HepG2 (cell line): ENCODE results near the gene RPLP2. TPM values are rescaled to one million over a fixed set of nuclear protein-coding genes. Genes with fewer than 3 reads are reported as not detected.

Source experiments
- EZH2 ChIP-seq: conservative IDR thresholded peaks from 2 replicates; pipeline ENCODE4 v1.6.1; 2012; ENCODE audit warnings: mild to moderate bottlenecking, low read depth, low read length, moderate library complexity
- IRF2 ChIP-seq: IDR thresholded peaks from 2 replicates; pipeline ENCODE4 v1.6.1; 2018; ENCODE audit warnings: missing genetic modification reagents, missing compliant biosample characterization
- MTA1 ChIP-seq: sonication (generic); formaldehyde crosslinking; IDR thresholded peaks from 2 replicates; pipeline ENCODE4 v1.4.0; 2020; ENCODE audit warnings: missing genetic modification reagents, mild to moderate bottlenecking, borderline replicate concordance
- POLR2G ChIP-seq: fragments of 200-400 bp; formaldehyde crosslinking; IDR thresholded peaks from 2 replicates; pipeline ENCODE4 v1.6.1; 2018; ENCODE audit warnings: mild to moderate bottlenecking, low read depth, low read length, moderate library complexity
- PPARG ChIP-seq: conservative IDR thresholded peaks from 2 replicates; pipeline ENCODE4 v1.6.1; 2016; ENCODE audit warnings: missing biosample characterization, missing genetic modification reagents
- THAP9 ChIP-seq: sonication (generic); formaldehyde crosslinking; IDR thresholded peaks from 2 replicates; pipeline ENCODE4; 2020; ENCODE audit warnings: missing genetic modification reagents, mild to moderate bottlenecking, borderline replicate concordance
- ZBTB38 ChIP-seq: sonication (generic); formaldehyde crosslinking; IDR thresholded peaks from 2 replicates; pipeline ENCODE4 v1.5.1; 2020; ENCODE audit warnings: mild to moderate bottlenecking, missing genetic modification reagents
- ZMAT3 ChIP-seq: sonication (generic); formaldehyde crosslinking; conservative IDR thresholded peaks from 2 replicates; pipeline ENCODE4 v1.7.0; 2021; ENCODE audit warnings: missing genetic modification reagents
- ZNF205 ChIP-seq: IDR thresholded peaks from 2 replicates; pipeline ENCODE4 v1.6.1; 2018; ENCODE audit warnings: missing biosample characterization, missing genetic modification reagents
- ZNF441 ChIP-seq: sonication (generic); formaldehyde crosslinking; IDR thresholded peaks from 2 replicates; pipeline ENCODE4 v1.7.0; 2021; ENCODE audit warnings: missing genetic modification reagents, borderline replicate concordance
- ZNF501 ChIP-seq: sonication (generic); formaldehyde crosslinking; IDR thresholded peaks from 2 replicates; pipeline ENCODE4 v1.5.1; 2020; ENCODE audit warnings: mild to moderate bottlenecking, moderate library complexity, missing genetic modification reagents
- ZNF639 ChIP-seq: conservative IDR thresholded peaks from 2 replicates; pipeline ENCODE4 v1.6.1; 2018; ENCODE audit warnings: missing genetic modification reagents
- ZNF788 ChIP-seq: sonication (generic); formaldehyde crosslinking; IDR thresholded peaks from 2 replicates; pipeline ENCODE4 v1.5.0; 2020; ENCODE audit warnings: mild to moderate bottlenecking, missing genetic modification reagents, borderline replicate concordance
- polyA plus RNA-seq, 8 experiments: library from polyadenylated mRNA; depleted of rRNA in 3 of 8; stranded (reverse) in 7 of 8; unstranded in 1 of 8; fragments of >200 nt; fragmentation: Illumina TruSeq in 4 of 8; extraction: Trizol in 4 of 8; gene quantifications; 2 replicates each; pipeline versions ENCODE4 v1.2.1 to v1.2.3, GENCODE V29; 2011 to 2016; ENCODE audit warnings: low read depth in 4 of 8, missing spikeins in 1 of 8, mixed read lengths in 1 of 8; ENCODE audit not compliant: insufficient read depth in 1 of 8
- total RNA-seq, 5 experiments: library from RNA; depleted of rRNA; stranded (reverse); fragments of >200 nt; fragmentation: Illumina TruSeq; extraction: Trizol; gene quantifications; 2 replicates each; pipeline ENCODE4 v1.2.3, GENCODE V29; 2016; ENCODE audit warnings: low read depth in 1 of 5
- TF ChIP-seq, protein P1 (sequence below): sonication (generic); formaldehyde crosslinking; IDR thresholded peaks from 2 replicates; pipeline ENCODE4 v1.9.0; 2021; ENCODE audit warnings: mild to moderate bottlenecking, missing genetic modification reagents
- TF ChIP-seq, protein P2 (sequence below): IDR thresholded peaks from 2 replicates; pipeline ENCODE4 v1.6.1; 2016; ENCODE audit warnings: missing compliant biosample characterization, missing genetic modification reagents, borderline replicate concordance

RPLP2 gene
- total and polyA plus RNA-seq, 2 of the 13 experiments (the other 11 are each of a cell fraction or from before 2014, with no cell fraction given), result 978 to 2,106 TPM

GRCh38 chr11:795634-796564 is 13.9 kb upstream of the RPLP2 start (continued):
- TF ChIP-seq ZNF639 (CRISPR knock-in tag) (no peak), POLR2G (no peak), MTA1 (CRISPR knock-in tag) (peak; percentile 2; the same call in 1 of the 2 replicates), PPARG (no peak), THAP9 (no peak), ZNF205 (CRISPR knock-in tag) (no peak), ZBTB38 (CRISPR knock-in tag) (no peak), ZNF441 (CRISPR knock-in tag) (no peak), EZH2 (no peak), ZMAT3 (CRISPR knock-in tag) (no peak), ZNF501 (CRISPR knock-in tag) (no peak), ZNF788 (peak; percentile 39; the same call in 1 of the 2 replicates), IRF2 (CRISPR knock-in tag) (peak; percentile 97)
- TF ChIP-seq, protein P1, sequence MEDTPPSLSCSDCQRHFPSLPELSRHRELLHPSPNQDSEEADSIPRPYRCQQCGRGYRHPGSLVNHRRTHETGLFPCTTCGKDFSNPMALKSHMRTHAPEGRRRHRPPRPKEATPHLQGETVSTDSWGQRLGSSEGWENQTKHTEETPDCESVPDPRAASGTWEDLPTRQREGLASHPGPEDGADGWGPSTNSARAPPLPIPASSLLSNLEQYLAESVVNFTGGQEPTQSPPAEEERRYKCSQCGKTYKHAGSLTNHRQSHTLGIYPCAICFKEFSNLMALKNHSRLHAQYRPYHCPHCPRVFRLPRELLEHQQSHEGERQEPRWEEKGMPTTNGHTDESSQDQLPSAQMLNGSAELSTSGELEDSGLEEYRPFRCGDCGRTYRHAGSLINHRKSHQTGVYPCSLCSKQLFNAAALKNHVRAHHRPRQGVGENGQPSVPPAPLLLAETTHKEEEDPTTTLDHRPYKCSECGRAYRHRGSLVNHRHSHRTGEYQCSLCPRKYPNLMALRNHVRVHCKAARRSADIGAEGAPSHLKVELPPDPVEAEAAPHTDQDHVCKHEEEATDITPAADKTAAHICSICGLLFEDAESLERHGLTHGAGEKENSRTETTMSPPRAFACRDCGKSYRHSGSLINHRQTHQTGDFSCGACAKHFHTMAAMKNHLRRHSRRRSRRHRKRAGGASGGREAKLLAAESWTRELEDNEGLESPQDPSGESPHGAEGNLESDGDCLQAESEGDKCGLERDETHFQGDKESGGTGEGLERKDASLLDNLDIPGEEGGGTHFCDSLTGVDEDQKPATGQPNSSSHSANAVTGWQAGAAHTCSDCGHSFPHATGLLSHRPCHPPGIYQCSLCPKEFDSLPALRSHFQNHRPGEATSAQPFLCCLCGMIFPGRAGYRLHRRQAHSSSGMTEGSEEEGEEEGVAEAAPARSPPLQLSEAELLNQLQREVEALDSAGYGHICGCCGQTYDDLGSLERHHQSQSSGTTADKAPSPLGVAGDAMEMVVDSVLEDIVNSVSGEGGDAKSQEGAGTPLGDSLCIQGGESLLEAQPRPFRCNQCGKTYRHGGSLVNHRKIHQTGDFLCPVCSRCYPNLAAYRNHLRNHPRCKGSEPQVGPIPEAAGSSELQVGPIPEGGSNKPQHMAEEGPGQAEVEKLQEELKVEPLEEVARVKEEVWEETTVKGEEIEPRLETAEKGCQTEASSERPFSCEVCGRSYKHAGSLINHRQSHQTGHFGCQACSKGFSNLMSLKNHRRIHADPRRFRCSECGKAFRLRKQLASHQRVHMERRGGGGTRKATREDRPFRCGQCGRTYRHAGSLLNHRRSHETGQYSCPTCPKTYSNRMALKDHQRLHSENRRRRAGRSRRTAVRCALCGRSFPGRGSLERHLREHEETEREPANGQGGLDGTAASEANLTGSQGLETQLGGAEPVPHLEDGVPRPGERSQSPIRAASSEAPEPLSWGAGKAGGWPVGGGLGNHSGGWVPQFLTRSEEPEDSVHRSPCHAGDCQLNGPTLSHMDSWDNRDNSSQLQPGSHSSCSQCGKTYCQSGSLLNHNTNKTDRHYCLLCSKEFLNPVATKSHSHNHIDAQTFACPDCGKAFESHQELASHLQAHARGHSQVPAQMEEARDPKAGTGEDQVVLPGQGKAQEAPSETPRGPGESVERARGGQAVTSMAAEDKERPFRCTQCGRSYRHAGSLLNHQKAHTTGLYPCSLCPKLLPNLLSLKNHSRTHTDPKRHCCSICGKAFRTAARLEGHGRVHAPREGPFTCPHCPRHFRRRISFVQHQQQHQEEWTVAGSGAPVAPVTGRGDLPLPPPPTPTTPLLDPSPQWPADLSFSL, result no peak
- TF ChIP-seq, protein P2, sequence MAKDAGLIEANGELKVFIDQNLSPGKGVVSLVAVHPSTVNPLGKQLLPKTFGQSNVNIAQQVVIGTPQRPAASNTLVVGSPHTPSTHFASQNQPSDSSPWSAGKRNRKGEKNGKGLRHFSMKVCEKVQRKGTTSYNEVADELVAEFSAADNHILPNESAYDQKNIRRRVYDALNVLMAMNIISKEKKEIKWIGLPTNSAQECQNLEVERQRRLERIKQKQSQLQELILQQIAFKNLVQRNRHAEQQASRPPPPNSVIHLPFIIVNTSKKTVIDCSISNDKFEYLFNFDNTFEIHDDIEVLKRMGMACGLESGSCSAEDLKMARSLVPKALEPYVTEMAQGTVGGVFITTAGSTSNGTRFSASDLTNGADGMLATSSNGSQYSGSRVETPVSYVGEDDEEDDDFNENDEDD (CRISPR knock-in tag), result no peak
